ENCODE results near the gene HJV. TPM values are rescaled to one million over a fixed set of nuclear protein-coding genes. Genes with fewer than 3 reads are reported as not detected.

Gene HJV
- total and polyA plus RNA-seq, 2 of the 8 experiments (the other 6 are each of a cell fraction or from before 2014, with no cell fraction given): 0.32 to 0.70 TPM

DNA sequence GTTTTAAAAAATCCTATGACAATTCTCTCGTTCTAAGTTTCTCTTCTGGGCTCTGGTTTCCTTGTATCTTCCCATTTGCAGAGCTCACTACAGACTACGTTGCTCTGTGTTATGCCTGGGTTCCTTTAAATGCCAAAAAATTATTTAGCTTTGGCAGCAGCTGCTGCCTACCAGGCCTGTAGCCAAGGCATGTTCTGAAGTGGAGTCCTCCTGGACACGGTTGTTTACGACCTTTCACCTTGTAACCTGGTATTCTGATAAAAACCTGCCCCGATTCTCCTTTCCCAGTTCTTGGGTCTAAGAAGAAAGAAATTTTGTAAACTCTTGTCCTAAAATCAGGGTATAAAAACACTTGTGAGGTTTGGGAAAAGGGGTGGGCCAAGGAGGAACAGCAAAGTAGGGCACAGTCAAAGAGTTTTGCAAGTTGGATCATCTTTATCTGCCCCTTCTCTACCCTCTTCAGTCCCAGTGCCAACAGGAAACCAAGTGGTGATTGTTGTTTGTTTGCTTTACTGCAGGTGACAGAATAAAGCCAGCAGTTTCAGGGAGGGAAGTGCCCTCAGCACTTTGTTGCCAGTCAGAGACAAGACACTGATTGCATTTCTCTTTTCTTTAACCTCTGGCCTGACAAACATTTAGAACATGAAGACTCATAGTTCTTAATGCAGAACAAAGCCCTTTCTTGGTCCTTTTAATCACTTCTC lies 22.1 kb downstream of the HJV start:
- H3K27me3 ChIP-seq (replicated peaks in 1 of 4; ENCODE audit: control insufficient read depth in 3 of 4, extremely low read depth in 1 of 4, insufficient read depth in 3 of 4, low read length in 3 of 4): no peaks in the 10 kb centered on the region
- FAIRE-seq (no peak), DNase-seq (ENCODE audit: low read depth in 1 of 2, low spot score in 2 of 2) (no peak)
- no peak overlapping the region for H3K27ac ChIP-seq (ENCODE audit: low read depth, low read length)
- peaks cover 9% of the 10 kb centered on the region for H3K23me2 ChIP-seq (ENCODE audit: low read depth, low read length)
- peaks cover 0 to under 1% of the 10 kb centered on the region in 2 experiments for H4K20me1 ChIP-seq (replicated peaks in 1 of 2; ENCODE audit: control insufficient read depth in 1 of 2, insufficient read depth in 2 of 2, low read length in 2 of 2)
- H2BK15ac ChIP-seq (ENCODE audit: low read length): no peak overlapping the region
- H3K9ac ChIP-seq (replicated peaks in 1 of 4; ENCODE audit: extremely low read depth in 1 of 4, low read depth in 3 of 4, low read length in 3 of 4): no peak overlapping the region
- H3K79me1 ChIP-seq (ENCODE audit: low read depth, low read length): peaks cover 3% of the 10 kb centered on the region; the same call in 1 of the 2 replicates
- no peak overlapping the region; a peak in 2 of 4 replicates for H3K4me2 ChIP-seq (ENCODE audit: insufficient read depth in 1 of 2, low read depth in 2 of 2, low read length in 2 of 2)
- H3K4me1 ChIP-seq (replicated peaks in 1 of 4; ENCODE audit: control insufficient read depth in 3 of 4, insufficient read depth in 4 of 4, low read length in 3 of 4): peaks cover 2 to 8% (median 6%) of the 10 kb centered on the region in 4 experiments; a peak in 4 of 7 replicates
- no peak overlapping the region for H3K23ac ChIP-seq (ENCODE audit: insufficient read length)
- no peak overlapping the region for H4K8ac ChIP-seq (ENCODE audit: extremely low read depth, insufficient read depth, low read length)
- H2AK5ac ChIP-seq (ENCODE audit: low read depth, low read length): no peak overlapping the region
- H4K91ac ChIP-seq (replicated peaks; ENCODE audit: insufficient read length, low read length): no peak overlapping the region
- H4K5ac ChIP-seq (ENCODE audit: insufficient read length, low read depth, low read length): no peak overlapping the region
- no peak overlapping the region for H3K4ac ChIP-seq (replicated peaks; ENCODE audit: insufficient read length, low read depth, low read length)
- TF ChIP-seq TBP (IDR thresholded peaks at IDR 0.05; ENCODE audit: low read depth, low read length) (no peak), EGR1 (IDR thresholded peaks at IDR 0.05; ENCODE audit: borderline replicate concordance, low read depth, low read length) (no peak)
- TF ChIP-seq, protein P1, sequence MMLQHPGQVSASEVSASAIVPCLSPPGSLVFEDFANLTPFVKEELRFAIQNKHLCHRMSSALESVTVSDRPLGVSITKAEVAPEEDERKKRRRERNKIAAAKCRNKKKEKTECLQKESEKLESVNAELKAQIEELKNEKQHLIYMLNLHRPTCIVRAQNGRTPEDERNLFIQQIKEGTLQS (IDR thresholded peaks at IDR 0.05; ENCODE audit: insufficient read depth, low read depth, low read length): no peak
- peak overlapping the region; percentile 65; the same call in 1 of the 2 replicates for H2AFZ ChIP-seq (ENCODE audit: low read length)
- 88% methylated on average over 5 of the region's 5 CpGs; no CpG with 5 or more reads in 1 of the 2 experiments for WGBS, 2 experiments (ENCODE audit: extremely low coverage in 1 of 2, insufficient coverage in 1 of 2, insufficient read length in 1 of 2, insufficient replicate concordance in 2 of 2, low coverage in 1 of 2, low lambda C conversion rate in 2 of 2, missing lambda C conversion rate in 1 of 2)
- no peak overlapping the region for H2BK5ac ChIP-seq (ENCODE audit: low read depth, low read length)
- H3K36me3 ChIP-seq (ENCODE audit: control insufficient read depth in 2 of 4, insufficient read depth in 4 of 4, low read length in 3 of 4): peaks cover 1 to 10% (median 5%) of the 10 kb centered on the region in 4 experiments
- H3K9me3 ChIP-seq (ENCODE audit: insufficient read depth in 2 of 2, low read depth in 1 of 2, low read length in 1 of 2): no peaks in the 10 kb centered on the region
- H2BK120ac ChIP-seq (replicated peaks; ENCODE audit: low read depth, low read length): no peak overlapping the region
- ChIA-PET CTCF (ENCODE audit: partially characterized antibody) (interaction anchor here (1.3 kb wide), 1 partner anchor 20 kb away, joined by 3 read pairs; no protein-coding TSS in a partner anchor), POLR2A (ENCODE audit: partially characterized antibody) (interaction anchor here (13.4 kb wide), 1 partner anchor 17 kb away, joined by 218 read pairs; no protein-coding TSS in a partner anchor)
- no peak overlapping the region for H2BK20ac ChIP-seq (ENCODE audit: low read length)
- no peak overlapping the region for H3K14ac ChIP-seq (ENCODE audit: insufficient read length)
- no peak overlapping the region for H3K56ac ChIP-seq (replicated peaks; ENCODE audit: insufficient read length, low read depth, low read length)
- H3K79me2 ChIP-seq (ENCODE audit: control insufficient read depth in 1 of 2, insufficient read depth in 2 of 2, low read length in 2 of 2): peaks cover 4 to 18% of the 10 kb centered on the region in 2 experiments; a peak in 3 of 4 replicates
- no peak overlapping the region for H3K4me3 ChIP-seq (ENCODE audit: extremely low read depth in 1 of 4, insufficient read depth in 2 of 4, low read depth in 3 of 4, low read length in 4 of 4)
- peak overlapping the region; percentile 5; the same call in 1 of the 2 replicates for H2BK12ac ChIP-seq (ENCODE audit: low read depth, low read length)
- H3K18ac ChIP-seq (ENCODE audit: extremely low read depth, low read length): no peak overlapping the region
